Right lobe of liver (tissue), 4 donors: ENCODE results near the gene TRAPPC4.

Source experiments
- POLR2A ChIP-seq: fragments of 450-650 bp; IDR thresholded peaks from one replicate; pipeline ENCODE4 v1.6.1; 2017; ENCODE audit warnings: antibody characterized with exemption, mild to moderate bottlenecking
- TF ChIP-seq, protein P1 (sequence below), 4 donors: fragments of 200-600 bp in 3 of 4; fragments of 450-650 bp in 1 of 4; IDR thresholded peaks; one replicate each; pipeline versions ENCODE4 v1.5.1 to v1.8.0; 2016 to 2022; ENCODE audit warnings: antibody characterized with exemption in 4 of 4, mild to moderate bottlenecking in 2 of 4
- donor health status: DM: no; HTN: no; CAD: no.
- donor health status: DM: no; HTN: no; CAD: no.
- donor health status: DM: no; HTN: yes; CAD: no.

DNA sequence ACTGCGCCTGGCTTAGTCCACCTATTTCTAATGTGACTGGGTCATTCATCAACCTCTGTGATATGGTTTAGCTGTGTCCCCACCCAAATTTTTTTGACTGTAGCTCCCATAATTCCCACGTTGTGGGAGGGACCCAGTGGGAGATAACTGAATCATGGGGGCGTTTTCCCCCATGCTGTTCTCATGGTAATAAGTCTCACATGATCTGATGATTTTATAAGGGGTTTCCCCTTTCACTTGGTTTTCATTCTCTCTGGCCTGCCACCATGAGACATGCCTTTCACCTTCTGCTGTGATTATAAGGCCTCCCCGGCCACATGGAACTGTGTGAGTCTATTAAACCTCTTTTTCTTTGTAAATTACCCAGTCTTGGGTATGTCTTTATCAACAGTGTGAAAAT lies 11.9 kb upstream of the TRAPPC4 start:
- TF ChIP-seq, protein P1, sequence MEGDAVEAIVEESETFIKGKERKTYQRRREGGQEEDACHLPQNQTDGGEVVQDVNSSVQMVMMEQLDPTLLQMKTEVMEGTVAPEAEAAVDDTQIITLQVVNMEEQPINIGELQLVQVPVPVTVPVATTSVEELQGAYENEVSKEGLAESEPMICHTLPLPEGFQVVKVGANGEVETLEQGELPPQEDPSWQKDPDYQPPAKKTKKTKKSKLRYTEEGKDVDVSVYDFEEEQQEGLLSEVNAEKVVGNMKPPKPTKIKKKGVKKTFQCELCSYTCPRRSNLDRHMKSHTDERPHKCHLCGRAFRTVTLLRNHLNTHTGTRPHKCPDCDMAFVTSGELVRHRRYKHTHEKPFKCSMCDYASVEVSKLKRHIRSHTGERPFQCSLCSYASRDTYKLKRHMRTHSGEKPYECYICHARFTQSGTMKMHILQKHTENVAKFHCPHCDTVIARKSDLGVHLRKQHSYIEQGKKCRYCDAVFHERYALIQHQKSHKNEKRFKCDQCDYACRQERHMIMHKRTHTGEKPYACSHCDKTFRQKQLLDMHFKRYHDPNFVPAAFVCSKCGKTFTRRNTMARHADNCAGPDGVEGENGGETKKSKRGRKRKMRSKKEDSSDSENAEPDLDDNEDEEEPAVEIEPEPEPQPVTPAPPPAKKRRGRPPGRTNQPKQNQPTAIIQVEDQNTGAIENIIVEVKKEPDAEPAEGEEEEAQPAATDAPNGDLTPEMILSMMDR (IDR thresholded peaks at IDR 0.05) = no peak
- TF ChIP-seq POLR2A = no peak
